KMS-11 (cell line): ENCODE results near the gene ATP6AP1.

ENCODE experiments used
- H2AFZ ChIP-seq: fragments of 200-600 bp; sonication (generic); 2 replicates; pipeline ENCODE4 v1.6.1; 2016; ENCODE audit warnings: antibody characterized with exemption, mixed run types, low read depth
- H3K27ac ChIP-seq: fragments of 200-600 bp; sonication (generic); 2 replicates; pipeline ENCODE4 v1.6.1; 2016; ENCODE audit warnings: mild to moderate bottlenecking, mixed run types
- H3K27me3 ChIP-seq: fragments of 200-600 bp; sonication (generic); 2 replicates; pipeline ENCODE4 v1.6.1; 2017; ENCODE audit warnings: mild to moderate bottlenecking, low read depth, mixed run types, moderate library complexity; ENCODE audit not compliant: insufficient read depth
- H3K36me3 ChIP-seq: fragments of 200-600 bp; sonication (generic); 2 replicates; pipeline ENCODE4 v1.6.1; 2017; ENCODE audit warnings: mild to moderate bottlenecking, mixed run types; ENCODE audit not compliant: insufficient read depth
- H3K4me1 ChIP-seq: fragments of 200-600 bp; sonication (generic); 2 replicates; pipeline ENCODE4 v1.6.1; 2016; ENCODE audit warnings: mild to moderate bottlenecking, low read depth, mixed run types; ENCODE audit not compliant: poor library complexity, severe bottlenecking
- H3K4me2 ChIP-seq: fragments of 200-600 bp; sonication (generic); 2 replicates; pipeline ENCODE4 v1.7.0; 2016; ENCODE audit warnings: mild to moderate bottlenecking, mixed run types
- H3K4me3 ChIP-seq: fragments of 200-600 bp; sonication (generic); IDR thresholded peaks from 2 replicates; pipeline ENCODE4 v1.6.1; 2017; ENCODE audit warnings: low read depth, low read length, mixed read lengths; ENCODE audit not compliant: insufficient read depth
- H3K79me2 ChIP-seq: fragments of 200-600 bp; sonication (generic); 2 replicates; pipeline ENCODE4 v1.6.1; 2016; ENCODE audit warnings: low read depth, mixed run types; ENCODE audit not compliant: insufficient read depth
- H3K9ac ChIP-seq: fragments of 200-600 bp; sonication (generic); 2 replicates; pipeline ENCODE4 v1.6.1; 2016; ENCODE audit warnings: mild to moderate bottlenecking, mixed run types
- H4K20me1 ChIP-seq: fragments of 200-600 bp; sonication (generic); 2 replicates; pipeline ENCODE4 v1.6.1; 2016; ENCODE audit warnings: mild to moderate bottlenecking, mixed run types; ENCODE audit not compliant: insufficient read depth
- TF ChIP-seq, protein P1 (sequence below): fragments of 200-600 bp; sonication (generic); conservative IDR thresholded peaks from 2 replicates; pipeline ENCODE4 v1.6.1; 2017; ENCODE audit warnings: low read depth, mild to moderate bottlenecking, antibody characterized with exemption, low read length, moderate library complexity, mixed read lengths

Gene ATP6AP1

DNA sequence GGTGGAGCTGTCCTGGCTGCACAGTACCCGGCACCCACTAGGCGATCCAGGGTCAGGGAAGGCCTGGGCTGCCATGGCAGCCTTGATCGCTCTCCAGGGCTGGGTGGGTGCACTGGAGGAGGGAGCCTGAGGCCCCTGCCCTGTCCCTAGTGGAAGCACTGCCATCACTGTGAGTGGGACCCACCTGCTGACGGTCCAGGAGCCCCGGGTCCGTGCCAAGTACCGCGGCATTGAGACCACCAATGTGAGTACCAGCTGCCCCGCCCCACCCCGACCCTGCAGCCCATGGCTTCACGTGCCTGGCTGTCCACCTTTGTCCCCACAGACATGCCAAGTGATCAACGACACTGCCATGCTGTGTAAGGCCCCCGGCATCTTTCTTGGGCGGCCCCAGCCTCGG lies 38.4 kb downstream of the ATP6AP1 start:
- Histone ChIP-seq H3K4me2 (no peak overlapping the region), H3K27me3 (no peaks in the 10 kb centered on the region), H4K20me1 (no peaks in the 10 kb centered on the region), H3K36me3 (no peaks in the 10 kb centered on the region), H3K9ac (no peak overlapping the region), H3K27ac (no peak overlapping the region), H2AFZ (no peak overlapping the region), H3K4me3 (no peak overlapping the region), H3K4me1 (no peaks in the 10 kb centered on the region), H3K79me2 (no peaks in the 10 kb centered on the region)
- TF ChIP-seq, protein P1, sequence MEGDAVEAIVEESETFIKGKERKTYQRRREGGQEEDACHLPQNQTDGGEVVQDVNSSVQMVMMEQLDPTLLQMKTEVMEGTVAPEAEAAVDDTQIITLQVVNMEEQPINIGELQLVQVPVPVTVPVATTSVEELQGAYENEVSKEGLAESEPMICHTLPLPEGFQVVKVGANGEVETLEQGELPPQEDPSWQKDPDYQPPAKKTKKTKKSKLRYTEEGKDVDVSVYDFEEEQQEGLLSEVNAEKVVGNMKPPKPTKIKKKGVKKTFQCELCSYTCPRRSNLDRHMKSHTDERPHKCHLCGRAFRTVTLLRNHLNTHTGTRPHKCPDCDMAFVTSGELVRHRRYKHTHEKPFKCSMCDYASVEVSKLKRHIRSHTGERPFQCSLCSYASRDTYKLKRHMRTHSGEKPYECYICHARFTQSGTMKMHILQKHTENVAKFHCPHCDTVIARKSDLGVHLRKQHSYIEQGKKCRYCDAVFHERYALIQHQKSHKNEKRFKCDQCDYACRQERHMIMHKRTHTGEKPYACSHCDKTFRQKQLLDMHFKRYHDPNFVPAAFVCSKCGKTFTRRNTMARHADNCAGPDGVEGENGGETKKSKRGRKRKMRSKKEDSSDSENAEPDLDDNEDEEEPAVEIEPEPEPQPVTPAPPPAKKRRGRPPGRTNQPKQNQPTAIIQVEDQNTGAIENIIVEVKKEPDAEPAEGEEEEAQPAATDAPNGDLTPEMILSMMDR = no peak

DNA sequence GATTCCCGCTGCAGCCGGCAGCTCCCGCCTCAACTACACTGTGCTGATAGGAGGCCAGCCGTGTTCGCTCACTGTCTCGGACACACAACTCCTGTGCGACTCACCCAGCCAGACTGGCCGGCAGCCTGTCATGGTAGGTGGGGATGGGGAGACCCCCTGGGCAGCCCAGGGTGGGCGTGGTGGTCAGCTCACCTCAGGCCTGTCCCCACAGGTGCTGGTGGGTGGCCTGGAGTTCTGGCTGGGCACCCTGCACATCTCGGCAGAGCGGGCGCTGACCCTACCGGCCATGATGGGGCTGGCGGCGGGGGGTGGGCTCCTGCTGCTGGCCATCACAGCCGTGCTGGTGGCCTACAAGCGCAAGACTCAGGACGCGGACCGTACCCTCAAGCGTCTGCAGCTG lies 39.1 kb downstream of the ATP6AP1 start:
- no peaks in the 10 kb centered on the region for H3K27me3 ChIP-seq
- no peaks in the 10 kb centered on the region for H3K79me2 ChIP-seq
- no peaks in the 10 kb centered on the region for H4K20me1 ChIP-seq
- H3K9ac ChIP-seq = no peak overlapping the region
- no peak overlapping the region for H3K4me3 ChIP-seq
- TF ChIP-seq, protein P1 = no peak
- H2AFZ ChIP-seq = no peak overlapping the region
- H3K27ac ChIP-seq = no peak overlapping the region
- no peak overlapping the region for H3K4me2 ChIP-seq
- H3K36me3 ChIP-seq = no peaks in the 10 kb centered on the region
- no peaks in the 10 kb centered on the region for H3K4me1 ChIP-seq

DNA sequence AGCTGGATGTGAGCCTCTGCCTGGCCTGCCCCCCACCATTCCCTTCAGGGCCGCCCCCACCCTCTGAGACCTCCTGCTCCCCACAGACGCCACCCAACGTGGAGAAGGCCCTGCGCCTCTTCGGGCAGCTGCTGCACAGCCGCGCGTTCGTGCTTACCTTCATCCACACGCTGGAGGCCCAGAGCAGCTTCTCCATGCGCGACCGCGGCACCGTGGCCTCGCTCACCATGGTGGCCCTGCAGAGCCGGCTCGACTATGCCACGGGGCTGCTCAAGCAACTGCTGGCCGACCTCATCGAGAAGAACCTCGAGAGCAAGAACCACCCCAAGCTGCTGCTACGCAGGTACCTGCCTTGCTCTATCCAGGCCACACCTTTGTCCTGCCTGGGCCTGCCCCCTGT lies 39.7 kb downstream of the ATP6AP1 start:
- Histone ChIP-seq H4K20me1 (no peaks in the 10 kb centered on the region), H3K79me2 (no peaks in the 10 kb centered on the region), H3K4me3 (no peak overlapping the region), H3K4me1 (no peaks in the 10 kb centered on the region), H3K27ac (no peak overlapping the region), H2AFZ (no peak overlapping the region), H3K9ac (no peak overlapping the region), H3K27me3 (no peaks in the 10 kb centered on the region), H3K4me2 (no peak overlapping the region), H3K36me3 (no peaks in the 10 kb centered on the region)
- TF ChIP-seq, protein P1 = no peak

DNA sequence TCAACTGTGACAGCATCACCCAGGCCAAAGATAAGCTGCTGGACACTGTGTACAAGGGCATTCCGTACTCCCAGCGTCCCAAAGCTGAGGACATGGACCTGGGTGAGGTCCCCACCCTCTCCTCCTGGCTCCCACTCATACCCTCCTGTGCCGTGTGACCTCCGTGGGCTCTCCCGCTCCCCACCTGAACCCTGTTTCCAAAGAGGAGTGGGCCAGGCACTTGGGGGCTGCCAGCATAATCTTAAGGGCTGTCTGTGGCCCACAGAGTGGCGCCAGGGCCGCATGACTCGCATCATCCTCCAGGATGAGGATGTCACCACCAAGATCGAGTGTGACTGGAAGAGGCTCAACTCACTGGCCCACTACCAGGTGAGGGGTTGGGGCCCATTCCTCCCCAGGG lies 40.6 kb downstream of the ATP6AP1 start:
- Histone ChIP-seq H3K4me2 (no peak overlapping the region), H3K36me3 (no peaks in the 10 kb centered on the region), H2AFZ (no peak overlapping the region), H3K27me3 (no peaks in the 10 kb centered on the region), H3K27ac (no peak overlapping the region), H3K4me3 (no peak overlapping the region), H3K4me1 (no peaks in the 10 kb centered on the region), H3K9ac (no peak overlapping the region), H4K20me1 (no peaks in the 10 kb centered on the region), H3K79me2 (no peaks in the 10 kb centered on the region)
- TF ChIP-seq, protein P1 = no peak

DNA sequence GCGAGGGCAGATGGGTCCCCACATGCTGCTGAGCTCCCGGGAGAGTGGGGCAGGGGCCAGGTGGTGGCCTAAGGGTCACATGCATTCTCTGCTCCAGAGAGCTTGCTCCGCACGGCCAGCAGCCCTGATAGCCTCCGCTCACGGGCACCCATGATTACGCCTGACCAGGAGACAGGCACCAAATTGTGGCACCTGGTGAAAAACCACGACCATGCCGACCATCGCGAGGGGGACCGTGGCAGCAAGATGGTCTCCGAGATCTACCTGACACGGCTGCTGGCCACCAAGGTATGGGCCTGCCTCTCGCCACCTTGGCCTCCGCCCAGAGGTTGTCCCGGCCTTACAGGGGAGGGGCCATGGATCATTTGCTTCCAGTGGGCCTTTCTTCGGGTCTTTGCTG lies 41.4 kb downstream of the ATP6AP1 start:
- no peaks in the 10 kb centered on the region for H3K4me1 ChIP-seq
- H3K4me3 ChIP-seq = no peak overlapping the region
- H2AFZ ChIP-seq = no peak overlapping the region
- no peak overlapping the region for H3K9ac ChIP-seq
- no peaks in the 10 kb centered on the region for H3K79me2 ChIP-seq
- no peak overlapping the region for H3K4me2 ChIP-seq
- no peak overlapping the region for H3K27ac ChIP-seq
- no peaks in the 10 kb centered on the region for H4K20me1 ChIP-seq
- H3K36me3 ChIP-seq = no peaks in the 10 kb centered on the region
- no peaks in the 10 kb centered on the region for H3K27me3 ChIP-seq
- TF ChIP-seq, protein P1 = no peak
